Smooth muscle cell (in vitro differentiated cells): ENCODE results near the gene ACACA. TPM values are rescaled to one million over a fixed set of nuclear protein-coding genes. Genes with fewer than 3 reads are reported as not detected.

Source experiments
- DNase-seq: peaks from one replicate; lab custom pipeline; 2025; ENCODE audit not compliant: unreplicated experiment; lab: John Stamatoyannopoulos, UW
- H2AFZ ChIP-seq: fragments of 200-600 bp; sonication (generic); 2 replicates; pipeline ENCODE4 v1.6.0; 2016; ENCODE audit warnings: antibody characterized with exemption, low read depth, mild to moderate bottlenecking
- H3F3A ChIP-seq: fragments of 200-600 bp; sonication (generic); 2 replicates; pipeline ENCODE4 v1.6.0; 2017; ENCODE audit warnings: antibody characterized with exemption, low read depth
- H3K27ac ChIP-seq: fragments of 200-600 bp; sonication (generic); 2 replicates; pipeline ENCODE4 v1.5.1; 2016; ENCODE audit warnings: low read depth, mild to moderate bottlenecking
- H3K27me3 ChIP-seq: fragments of 200-600 bp; sonication (generic); 2 replicates; pipeline ENCODE4 v1.6.1; 2016; ENCODE audit warnings: low read depth, mild to moderate bottlenecking
- H3K36me3 ChIP-seq: fragments of 200-600 bp; sonication (generic); 2 replicates; pipeline ENCODE4 v1.5.1; 2016; ENCODE audit warnings: low read depth
- H3K4me1 ChIP-seq: fragments of 200-600 bp; sonication (generic); 2 replicates; pipeline ENCODE4 v1.5.1; 2016; ENCODE audit warnings: low read depth
- H3K4me2 ChIP-seq: fragments of 200-600 bp; sonication (generic); 2 replicates; pipeline ENCODE4 v1.6.0; 2016; ENCODE audit warnings: mild to moderate bottlenecking
- H3K4me3 ChIP-seq: fragments of 200-600 bp; sonication (generic); 2 replicates; pipeline ENCODE4 v1.5.1; 2016; ENCODE audit warnings: mild to moderate bottlenecking
- H3K79me2 ChIP-seq: fragments of 200-600 bp; sonication (generic); 2 replicates; pipeline ENCODE4 v1.6.0; 2016; ENCODE audit warnings: low read depth, mild to moderate bottlenecking
- H3K9ac ChIP-seq: fragments of 200-600 bp; sonication (generic); 2 replicates; pipeline ENCODE4 v1.6.0; 2016; ENCODE audit warnings: low read depth
- H3K9me3 ChIP-seq: fragments of 200-600 bp; sonication (generic); replicated peaks from 2 replicates; pipeline ENCODE4 v1.5.1; 2016; ENCODE audit warnings: low read depth
- H4K20me1 ChIP-seq: fragments of 200-600 bp; sonication (generic); 2 replicates; pipeline ENCODE4 v1.6.0; 2016; ENCODE audit warnings: low read depth
- CTCF ChIP-seq: fragments of 200-600 bp; sonication (generic); IDR thresholded peaks from 2 replicates; pipeline ENCODE4 v1.5.1; 2017; ENCODE audit warnings: borderline replicate concordance, mild to moderate bottlenecking, antibody characterized with exemption; ENCODE audit not compliant: insufficient read depth, poor library complexity, severe bottlenecking
- WGBS: methylation state at CpG from one replicate; pipeline ENCODE4 v1.1.7; 2016; ENCODE audit warnings: low lambda C conversion rate; 5-methylcytosine and 5-hydroxymethylcytosine counted together
- polyA plus RNA-seq: library from polyadenylated mRNA; unstranded; fragments of >200 nt; fragmentation: Nextera tagmentation; extraction: Ambion mirVana; gene quantifications from 2 replicates; pipeline ENCODE4 v1.2.1, GENCODE V29; 2016
- total RNA-seq: library from RNA; depleted of rRNA; stranded (reverse); fragments of >200 nt; gene quantifications from 2 replicates; pipeline ENCODE4 v1.2.3, GENCODE V29; 2014

ACACA gene
- total and polyA plus RNA-seq, 2 experiments from 2014 or later = 16.4 to 33.9 TPM

GRCh38 chr17:37312137-37312923, 94.3 kb downstream of the ACACA start:
- peaks cover 21% of the 10 kb centered on the region for H3K79me2 ChIP-seq
- no peaks in the 10 kb centered on the region for H3K27me3 ChIP-seq
- peaks cover 5% of the 10 kb centered on the region for H3K4me1 ChIP-seq
- 34% methylated on average over 3 of the region's 3 CpGs for WGBS
- peaks cover 16% of the 10 kb centered on the region for H3F3A ChIP-seq
- no peak for TF ChIP-seq CTCF
- DNase-seq = no peak
- H3K36me3 ChIP-seq = no peaks in the 10 kb centered on the region
- H4K20me1 ChIP-seq = peaks cover 19% of the 10 kb centered on the region
- no peak overlapping the region for H3K4me2 ChIP-seq
- H3K9ac ChIP-seq = no peak overlapping the region
- H2AFZ ChIP-seq = no peak overlapping the region
- H3K9me3 ChIP-seq = no peaks in the 10 kb centered on the region
- H3K4me3 ChIP-seq = no peak overlapping the region
- H3K27ac ChIP-seq = peak overlapping the region; percentile 40

GRCh38 chr17:37310940-37311339, 95.7 kb downstream of the ACACA start:
- DNase-seq = no peak
- Histone ChIP-seq H3K4me1 (peaks cover 5% of the 10 kb centered on the region), H3K9ac (no peak overlapping the region), H3K36me3 (no peaks in the 10 kb centered on the region), H3K79me2 (peaks cover 21% of the 10 kb centered on the region), H3K4me2 (peak overlapping the region; percentile 34), H3K27me3 (no peaks in the 10 kb centered on the region), H2AFZ (no peak overlapping the region), H4K20me1 (peaks cover 19% of the 10 kb centered on the region), H3F3A (peaks cover 16% of the 10 kb centered on the region), H3K4me3 (no peak overlapping the region), H3K9me3 (no peaks in the 10 kb centered on the region), H3K27ac (peak overlapping the region; percentile 24)
- 3% methylated on average over 1 of the region's 1 CpG for WGBS
- TF ChIP-seq CTCF = no peak

GRCh38 chr17:37309051-37309450, 97.6 kb downstream of the ACACA start:
- no peaks in the 10 kb centered on the region for H3K36me3 ChIP-seq
- 76% methylated on average over 5 of the region's 5 CpGs for WGBS
- no peak overlapping the region for H3K27ac ChIP-seq
- peaks cover 16% of the 10 kb centered on the region for H3K79me2 ChIP-seq
- no peak overlapping the region for H3K4me2 ChIP-seq
- no peak overlapping the region for H2AFZ ChIP-seq
- peaks cover 19% of the 10 kb centered on the region for H4K20me1 ChIP-seq
- H3K9ac ChIP-seq = no peak overlapping the region
- H3K27me3 ChIP-seq = no peaks in the 10 kb centered on the region
- peaks cover 16% of the 10 kb centered on the region for H3F3A ChIP-seq
- H3K4me1 ChIP-seq = peaks cover 5% of the 10 kb centered on the region
- no peak for TF ChIP-seq CTCF
- no peak overlapping the region for H3K4me3 ChIP-seq
- no peak for DNase-seq
- no peaks in the 10 kb centered on the region for H3K9me3 ChIP-seq
